ENCODE measurements around the gene C5orf58.

C5orf58 gene

GRCh38 chr5:170262061-170263045, 29.6 kb downstream of the C5orf58 start:
- H3K36me3 ChIP-seq (ENCODE audit: control insufficient read depth, low read depth, low read length), result no peaks in the 10 kb centered on the region
- H3K27me3 ChIP-seq (ENCODE audit: control insufficient read depth, insufficient read depth, low read length), result peaks cover 3% of the 10 kb centered on the region
- H3K9me3 ChIP-seq (ENCODE audit: control insufficient read depth, low read depth, low read length), result no peaks in the 10 kb centered on the region
- no peak overlapping the region for H3K27ac ChIP-seq (ENCODE audit: low read length)
- no peak overlapping the region for H3K9ac ChIP-seq (ENCODE audit: low read length)
- H3K4me1 ChIP-seq (ENCODE audit: control insufficient read depth, low read depth, low read length), result peaks cover 5% of the 10 kb centered on the region
- no peak overlapping the region for H3K4me3 ChIP-seq (ENCODE audit: low read length)

- Histone ChIP-seq H3K4me1 (ENCODE audit: control insufficient read depth, low read depth, low read length) (peaks cover 9% of the 10 kb centered on the region), H3K4me3 (ENCODE audit: low read length) (no peak overlapping the region), H3K36me3 (ENCODE audit: control insufficient read depth, low read depth, low read length) (no peaks in the 10 kb centered on the region), H3K27ac (ENCODE audit: low read length) (no peak overlapping the region), H3K27me3 (ENCODE audit: control insufficient read depth, insufficient read depth, low read length) (peaks cover 8% of the 10 kb centered on the region), H3K9me3 (ENCODE audit: control insufficient read depth, low read depth, low read length) (no peaks in the 10 kb centered on the region), H3K9ac (ENCODE audit: low read length) (no peak overlapping the region)
Observed at GRCh38 chr5:170263906-170264305, 31.1 kb downstream of the C5orf58 start.

- no peak overlapping the region for H3K9ac ChIP-seq (ENCODE audit: low read length)
Observed at GRCh38 chr5:170265522-170265921, 32.7 kb downstream of the C5orf58 start.

GRCh38 chr5:170266570-170267381, 34.0 kb downstream of the C5orf58 start:
- Histone ChIP-seq H3K36me3 (ENCODE audit: control insufficient read depth, low read depth, low read length) (no peaks in the 10 kb centered on the region), H3K9ac (ENCODE audit: low read length) (no peak overlapping the region), H3K27me3 (ENCODE audit: control insufficient read depth, insufficient read depth, low read length) (peaks cover 8% of the 10 kb centered on the region), H3K4me1 (ENCODE audit: control insufficient read depth, low read depth, low read length) (peaks cover 9% of the 10 kb centered on the region), H3K4me3 (ENCODE audit: low read length) (no peak overlapping the region), H3K27ac (ENCODE audit: low read length) (no peak overlapping the region), H3K9me3 (ENCODE audit: control insufficient read depth, low read depth, low read length) (no peaks in the 10 kb centered on the region)

More at GRCh38 chr5:170265522-170265921, 32.7 kb downstream of the C5orf58 start:
- no peak overlapping the region for H3K27ac ChIP-seq (ENCODE audit: low read length)
- H3K36me3 ChIP-seq (ENCODE audit: control insufficient read depth, low read depth, low read length), result no peaks in the 10 kb centered on the region
- H3K4me1 ChIP-seq (ENCODE audit: control insufficient read depth, low read depth, low read length), result peaks cover 9% of the 10 kb centered on the region
- H3K9me3 ChIP-seq (ENCODE audit: control insufficient read depth, low read depth, low read length), result no peaks in the 10 kb centered on the region
- H3K4me3 ChIP-seq (ENCODE audit: low read length), result no peak overlapping the region
- H3K27me3 ChIP-seq (ENCODE audit: control insufficient read depth, insufficient read depth, low read length), result peaks cover 8% of the 10 kb centered on the region

GRCh38 chr5:170267431-170268152, 34.8 kb downstream of the C5orf58 start:
- Histone ChIP-seq H3K4me1 (ENCODE audit: control insufficient read depth, low read depth, low read length) (peaks cover 9% of the 10 kb centered on the region), H3K27ac (ENCODE audit: low read length) (no peak overlapping the region), H3K36me3 (ENCODE audit: control insufficient read depth, low read depth, low read length) (no peaks in the 10 kb centered on the region), H3K9me3 (ENCODE audit: control insufficient read depth, low read depth, low read length) (no peaks in the 10 kb centered on the region), H3K9ac (ENCODE audit: low read length) (no peak overlapping the region), H3K4me3 (ENCODE audit: low read length) (no peak overlapping the region), H3K27me3 (ENCODE audit: control insufficient read depth, insufficient read depth, low read length) (peaks cover 8% of the 10 kb centered on the region)

GRCh38 chr5:170268153-170268689, 35.4 kb downstream of the C5orf58 start:
- Histone ChIP-seq H3K27ac (ENCODE audit: low read length) (no peak overlapping the region), H3K4me3 (ENCODE audit: low read length) (no peak overlapping the region), H3K4me1 (ENCODE audit: control insufficient read depth, low read depth, low read length) (peaks cover 9% of the 10 kb centered on the region), H3K27me3 (ENCODE audit: control insufficient read depth, insufficient read depth, low read length) (peaks cover 8% of the 10 kb centered on the region), H3K9ac (ENCODE audit: low read length) (no peak overlapping the region), H3K36me3 (ENCODE audit: control insufficient read depth, low read depth, low read length) (no peaks in the 10 kb centered on the region), H3K9me3 (ENCODE audit: control insufficient read depth, low read depth, low read length) (no peaks in the 10 kb centered on the region)

- Histone ChIP-seq H3K4me3 (ENCODE audit: low read length) (no peak overlapping the region), H3K9ac (ENCODE audit: low read length) (no peak overlapping the region), H3K27me3 (ENCODE audit: control insufficient read depth, insufficient read depth, low read length) (peaks cover 8% of the 10 kb centered on the region), H3K4me1 (ENCODE audit: control insufficient read depth, low read depth, low read length) (peaks cover 12% of the 10 kb centered on the region), H3K27ac (ENCODE audit: low read length) (no peak overlapping the region), H3K36me3 (ENCODE audit: control insufficient read depth, low read depth, low read length) (no peaks in the 10 kb centered on the region), H3K9me3 (ENCODE audit: control insufficient read depth, low read depth, low read length) (no peaks in the 10 kb centered on the region)
Observed at GRCh38 chr5:170268884-170269283, 36.1 kb downstream of the C5orf58 start.

GRCh38 chr5:170269579-170269978, 36.8 kb downstream of the C5orf58 start:
- Histone ChIP-seq H3K36me3 (ENCODE audit: control insufficient read depth, low read depth, low read length) (no peaks in the 10 kb centered on the region), H3K27me3 (ENCODE audit: control insufficient read depth, insufficient read depth, low read length) (peaks cover 8% of the 10 kb centered on the region), H3K4me3 (ENCODE audit: low read length) (no peak overlapping the region), H3K27ac (ENCODE audit: low read length) (no peak overlapping the region), H3K9me3 (ENCODE audit: control insufficient read depth, low read depth, low read length) (no peaks in the 10 kb centered on the region), H3K4me1 (ENCODE audit: control insufficient read depth, low read depth, low read length) (peaks cover 12% of the 10 kb centered on the region), H3K9ac (ENCODE audit: low read length) (no peak overlapping the region)

GRCh38 chr5:170270293-170271069, 37.7 kb downstream of the C5orf58 start:
- Histone ChIP-seq H3K9ac (ENCODE audit: low read length) (no peak overlapping the region), H3K4me1 (ENCODE audit: control insufficient read depth, low read depth, low read length) (peaks cover 12% of the 10 kb centered on the region), H3K4me3 (ENCODE audit: low read length) (no peak overlapping the region), H3K36me3 (ENCODE audit: control insufficient read depth, low read depth, low read length) (no peaks in the 10 kb centered on the region), H3K27me3 (ENCODE audit: control insufficient read depth, insufficient read depth, low read length) (peaks cover 8% of the 10 kb centered on the region), H3K9me3 (ENCODE audit: control insufficient read depth, low read depth, low read length) (no peaks in the 10 kb centered on the region), H3K27ac (ENCODE audit: low read length) (no peak overlapping the region)

GRCh38 chr5:170273968-170274710, 41.4 kb downstream of the C5orf58 start:
- Histone ChIP-seq H3K27ac (ENCODE audit: low read length) (no peak overlapping the region), H3K27me3 (ENCODE audit: control insufficient read depth, insufficient read depth, low read length) (peaks cover 7% of the 10 kb centered on the region), H3K9me3 (ENCODE audit: control insufficient read depth, low read depth, low read length) (no peaks in the 10 kb centered on the region), H3K4me3 (ENCODE audit: low read length) (no peak overlapping the region), H3K9ac (ENCODE audit: low read length) (no peak overlapping the region), H3K36me3 (ENCODE audit: control insufficient read depth, low read depth, low read length) (no peaks in the 10 kb centered on the region), H3K4me1 (ENCODE audit: control insufficient read depth, low read depth, low read length) (peaks cover 16% of the 10 kb centered on the region)

Measured in iPS-18a (cell line).